Measurements from ENCODE around the gene BIN1. TPM values are rescaled to one million over a fixed set of nuclear protein-coding genes. Genes with fewer than 3 reads are reported as not detected.

The BIN1 gene
- total RNA-seq, 1 donor from 2014 or later: 50.2 TPM

DNA sequence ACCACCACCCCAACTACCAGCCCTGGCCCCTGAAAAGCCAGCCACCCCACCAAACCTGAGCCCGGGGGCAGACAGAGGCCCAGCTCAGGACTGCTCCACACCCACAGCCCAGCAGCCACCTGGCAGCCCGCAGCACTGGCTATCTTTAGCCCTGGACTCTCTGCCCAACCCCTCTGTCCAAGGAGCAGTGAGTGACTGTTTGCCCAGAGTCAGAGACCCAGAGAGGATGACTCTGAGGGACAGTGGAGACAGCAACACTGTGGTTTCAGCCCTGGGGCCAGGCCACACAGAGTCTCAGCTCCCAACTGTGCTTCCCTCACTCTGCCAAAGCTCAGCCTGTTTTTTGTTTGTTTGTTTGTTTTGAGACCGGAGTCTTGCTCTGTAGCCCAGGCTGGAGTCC is 32.6 kb downstream of the BIN1 start:
- DNase-seq (ENCODE audit: low read depth) (no peak), FAIRE-seq (no peak)
- H3K4me1 ChIP-seq (ENCODE audit: insufficient read depth, low read length): peaks cover 11% of the 10 kb centered on the region
- Mint-ChIP-seq H3K27me3 (ENCODE audit: low read depth, unreplicated experiment) (peaks cover 1% of the 10 kb centered on the region), H3K4me3 (ENCODE audit: unreplicated experiment) (no peak overlapping the region), H3K27ac (ENCODE audit: unreplicated experiment) (no peak overlapping the region), H3K9me3 (ENCODE audit: unreplicated experiment) (no peaks in the 10 kb centered on the region), H3K36me3 (ENCODE audit: low read depth, unreplicated experiment) (peaks cover 8% of the 10 kb centered on the region), H3K4me1 (ENCODE audit: low read depth, unreplicated experiment) (peaks cover 23% of the 10 kb centered on the region)
- no peak overlapping the region for H2AFZ ChIP-seq (ENCODE audit: low read depth, low read length)
- H3K9me3 ChIP-seq (ENCODE audit: insufficient read depth, low read depth, low read length): no peaks in the 10 kb centered on the region
- H3K4me3 ChIP-seq (ENCODE audit: insufficient read depth, low read depth, low read length): no peak overlapping the region
- H3K27me3 ChIP-seq (ENCODE audit: insufficient read depth, low read length): no peaks in the 10 kb centered on the region
- H3K36me3 ChIP-seq (ENCODE audit: insufficient read depth, low read length): no peaks in the 10 kb centered on the region
- peaks cover 49% of the 10 kb centered on the region for H4K20me1 ChIP-seq (ENCODE audit: insufficient read depth, low read length)
- no peak overlapping the region for H3K4me2 ChIP-seq (ENCODE audit: low read length)
- H3K27ac ChIP-seq (ENCODE audit: low read depth, low read length): no peak overlapping the region
- no peak for TF ChIP-seq EZH2 (IDR thresholded peaks at IDR 0.05; ENCODE audit: insufficient read depth, low read length)
- TF ChIP-seq, protein P1, sequence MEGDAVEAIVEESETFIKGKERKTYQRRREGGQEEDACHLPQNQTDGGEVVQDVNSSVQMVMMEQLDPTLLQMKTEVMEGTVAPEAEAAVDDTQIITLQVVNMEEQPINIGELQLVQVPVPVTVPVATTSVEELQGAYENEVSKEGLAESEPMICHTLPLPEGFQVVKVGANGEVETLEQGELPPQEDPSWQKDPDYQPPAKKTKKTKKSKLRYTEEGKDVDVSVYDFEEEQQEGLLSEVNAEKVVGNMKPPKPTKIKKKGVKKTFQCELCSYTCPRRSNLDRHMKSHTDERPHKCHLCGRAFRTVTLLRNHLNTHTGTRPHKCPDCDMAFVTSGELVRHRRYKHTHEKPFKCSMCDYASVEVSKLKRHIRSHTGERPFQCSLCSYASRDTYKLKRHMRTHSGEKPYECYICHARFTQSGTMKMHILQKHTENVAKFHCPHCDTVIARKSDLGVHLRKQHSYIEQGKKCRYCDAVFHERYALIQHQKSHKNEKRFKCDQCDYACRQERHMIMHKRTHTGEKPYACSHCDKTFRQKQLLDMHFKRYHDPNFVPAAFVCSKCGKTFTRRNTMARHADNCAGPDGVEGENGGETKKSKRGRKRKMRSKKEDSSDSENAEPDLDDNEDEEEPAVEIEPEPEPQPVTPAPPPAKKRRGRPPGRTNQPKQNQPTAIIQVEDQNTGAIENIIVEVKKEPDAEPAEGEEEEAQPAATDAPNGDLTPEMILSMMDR (IDR thresholded peaks at IDR 0.05; ENCODE audit: insufficient read depth, low read depth, low read length): no peak
- H3K9ac ChIP-seq (ENCODE audit: low read length): no peak overlapping the region
- H3K79me2 ChIP-seq (ENCODE audit: insufficient read depth, low read length): peaks cover 23% of the 10 kb centered on the region

DNA sequence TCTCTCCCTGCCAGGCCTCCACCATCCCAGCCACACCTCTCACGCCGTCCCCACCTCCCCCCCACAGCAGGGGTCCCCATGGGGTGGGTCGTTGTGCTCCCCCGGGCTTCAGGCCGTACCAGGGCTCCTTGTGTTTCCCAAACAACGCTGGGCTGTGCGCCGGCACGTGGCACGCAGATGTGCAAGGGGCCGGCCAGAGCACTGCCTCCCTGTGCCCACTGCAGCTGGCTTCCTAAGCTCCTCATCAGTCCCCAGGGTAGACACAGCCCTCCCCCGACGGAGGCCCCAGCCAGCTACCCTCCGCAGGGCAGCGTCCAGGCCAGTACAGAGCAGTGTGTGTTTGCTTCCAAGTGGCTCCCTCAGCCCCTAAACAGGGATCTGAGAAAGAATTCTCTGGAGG is 34.0 kb downstream of the BIN1 start:
- H3K9ac ChIP-seq (ENCODE audit: low read length): no peak overlapping the region
- H3K36me3 ChIP-seq (ENCODE audit: insufficient read depth, low read length): no peaks in the 10 kb centered on the region
- no peak for TF ChIP-seq EZH2 (IDR thresholded peaks at IDR 0.05; ENCODE audit: insufficient read depth, low read length)
- TF ChIP-seq, protein P1 (IDR thresholded peaks at IDR 0.05; ENCODE audit: insufficient read depth, low read depth, low read length): no peak
- peaks cover 11% of the 10 kb centered on the region for H3K79me2 ChIP-seq (ENCODE audit: insufficient read depth, low read length)
- Mint-ChIP-seq H3K4me1 (ENCODE audit: low read depth, unreplicated experiment) (peaks cover 14% of the 10 kb centered on the region), H3K36me3 (ENCODE audit: low read depth, unreplicated experiment) (peaks cover 8% of the 10 kb centered on the region), H3K27ac (ENCODE audit: unreplicated experiment) (no peak overlapping the region), H3K4me3 (ENCODE audit: unreplicated experiment) (no peak overlapping the region), H3K9me3 (ENCODE audit: unreplicated experiment) (no peaks in the 10 kb centered on the region), H3K27me3 (ENCODE audit: low read depth, unreplicated experiment) (peaks cover 1% of the 10 kb centered on the region)
- no peaks in the 10 kb centered on the region for H3K27me3 ChIP-seq (ENCODE audit: insufficient read depth, low read length)
- DNase-seq (ENCODE audit: low read depth) (no peak), FAIRE-seq (no peak)
- no peak overlapping the region for H3K4me2 ChIP-seq (ENCODE audit: low read length)
- no peak overlapping the region for H3K4me3 ChIP-seq (ENCODE audit: insufficient read depth, low read depth, low read length)
- peaks cover 35% of the 10 kb centered on the region for H4K20me1 ChIP-seq (ENCODE audit: insufficient read depth, low read length)
- H3K27ac ChIP-seq (ENCODE audit: low read depth, low read length): no peak overlapping the region
- H3K9me3 ChIP-seq (ENCODE audit: insufficient read depth, low read depth, low read length): no peaks in the 10 kb centered on the region
- H3K4me1 ChIP-seq (ENCODE audit: insufficient read depth, low read length): peaks cover under 1% of the 10 kb centered on the region
- no peak overlapping the region for H2AFZ ChIP-seq (ENCODE audit: low read depth, low read length)

DNA sequence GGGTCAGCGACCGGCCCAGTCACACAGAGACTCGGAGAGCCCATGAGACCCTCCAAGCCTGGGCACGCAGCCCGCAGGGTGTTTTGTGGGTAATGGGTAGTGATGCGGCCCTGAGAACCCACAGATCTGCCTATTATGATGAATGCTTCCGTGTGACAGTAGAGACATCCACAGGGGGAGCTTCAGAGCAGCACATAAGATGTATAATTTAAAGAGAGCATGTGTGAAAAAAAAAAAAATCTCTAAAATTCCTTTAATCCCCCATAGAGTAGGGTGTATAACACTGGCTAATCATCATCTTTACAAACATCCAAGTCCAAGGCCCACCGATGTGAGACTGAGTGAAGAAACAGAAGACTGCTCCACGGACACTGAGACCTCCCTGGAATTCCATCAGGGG is 34.6 kb downstream of the BIN1 start:
- Mint-ChIP-seq H3K36me3 (ENCODE audit: low read depth, unreplicated experiment) (peaks cover 10% of the 10 kb centered on the region), H3K4me1 (ENCODE audit: low read depth, unreplicated experiment) (peaks cover 15% of the 10 kb centered on the region), H3K27ac (ENCODE audit: unreplicated experiment) (no peak overlapping the region), H3K27me3 (ENCODE audit: low read depth, unreplicated experiment) (peaks cover 1% of the 10 kb centered on the region), H3K4me3 (ENCODE audit: unreplicated experiment) (no peak overlapping the region), H3K9me3 (ENCODE audit: unreplicated experiment) (no peaks in the 10 kb centered on the region)
- Histone ChIP-seq H3K79me2 (ENCODE audit: insufficient read depth, low read length) (peaks cover 5% of the 10 kb centered on the region), H3K9me3 (ENCODE audit: insufficient read depth, low read depth, low read length) (no peaks in the 10 kb centered on the region), H2AFZ (ENCODE audit: low read depth, low read length) (no peak overlapping the region), H3K4me1 (ENCODE audit: insufficient read depth, low read length) (peaks cover 6% of the 10 kb centered on the region), H3K4me2 (ENCODE audit: low read length) (no peak overlapping the region), H3K36me3 (ENCODE audit: insufficient read depth, low read length) (no peaks in the 10 kb centered on the region), H3K4me3 (ENCODE audit: insufficient read depth, low read depth, low read length) (no peak overlapping the region), H3K27ac (ENCODE audit: low read depth, low read length) (no peak overlapping the region), H3K27me3 (ENCODE audit: insufficient read depth, low read length) (no peaks in the 10 kb centered on the region), H4K20me1 (ENCODE audit: insufficient read depth, low read length) (peaks cover 34% of the 10 kb centered on the region), H3K9ac (ENCODE audit: low read length) (no peak overlapping the region)
- no peak for TF ChIP-seq EZH2 (IDR thresholded peaks at IDR 0.05; ENCODE audit: insufficient read depth, low read length)
- TF ChIP-seq, protein P1 (IDR thresholded peaks at IDR 0.05; ENCODE audit: insufficient read depth, low read depth, low read length): no peak
- no peak for DNase-seq (ENCODE audit: low read depth)
- no peak for FAIRE-seq

Measured in astrocyte (in vitro differentiated cells and primary cell).